ENCODE results near the gene IL20RB.
"Not testable (repeated sequence)": the region's sequence is repeated elsewhere in the genome, so short reads cannot be mapped to it uniquely, and the experiment has no call there.

Gene IL20RB

GRCh38 chr3:136987398-136987980, 29.7 kb downstream of the IL20RB start:
- not testable (repeated sequence) for DNase-seq (ENCODE audit: low read depth in 2 of 2)

GRCh38 chr3:136988651-136989050, 30.9 kb downstream of the IL20RB start:
- no peak for DNase-seq (ENCODE audit: low read depth in 2 of 2)

- DNase-seq (ENCODE audit: low read depth in 2 of 2) = no peak
These were observed 32.2 kb downstream of the IL20RB start for GRCh38 chr3:136989781-136990524.

- no peak for DNase-seq (ENCODE audit: low read depth in 2 of 2)
These were observed 33.0 kb downstream of the IL20RB start for GRCh38 chr3:136990826-136991225.

GRCh38 chr3:136992115-136992514, 34.3 kb downstream of the IL20RB start:
- DNase-seq (ENCODE audit: low read depth in 2 of 2) = no peak

- DNase-seq (ENCODE audit: low read depth in 2 of 2) = no peak
These were observed 37.2 kb downstream of the IL20RB start for GRCh38 chr3:136994772-136995516.

- DNase-seq (ENCODE audit: low read depth in 2 of 2) = no peak
These were observed 37.9 kb downstream of the IL20RB start for GRCh38 chr3:136995652-136996051.

- DNase-seq (ENCODE audit: low read depth in 2 of 2) = no peak
These were observed 42.3 kb downstream of the IL20RB start for GRCh38 chr3:137000039-137000438.

GRCh38 chr3:137007376-137007775, 49.6 kb downstream of the IL20RB start:
- not testable (repeated sequence) for DNase-seq (ENCODE audit: low read depth in 2 of 2)

GRCh38 chr3:137008131-137008530, 50.3 kb downstream of the IL20RB start:
- no peak for DNase-seq (ENCODE audit: low read depth in 2 of 2)

GRCh38 chr3:137008976-137009375, 51.2 kb downstream of the IL20RB start:
- no peak for DNase-seq (ENCODE audit: low read depth in 2 of 2)

- no peak for DNase-seq (ENCODE audit: low read depth in 2 of 2)
These were observed 52.4 kb downstream of the IL20RB start for GRCh38 chr3:137010137-137010536.

GRCh38 chr3:137011153-137011552, 53.4 kb downstream of the IL20RB start:
- no peak for DNase-seq (ENCODE audit: low read depth in 2 of 2)

GRCh38 chr3:137012097-137012501, 54.3 kb downstream of the IL20RB start:
- DNase-seq (ENCODE audit: low read depth in 2 of 2) = no peak

GRCh38 chr3:137013951-137014688, 56.3 kb downstream of the IL20RB start:
- peak; percentile 59 to 84 for DNase-seq (ENCODE audit: low read depth in 2 of 2)

- DNase-seq (ENCODE audit: low read depth in 2 of 2) = not testable (repeated sequence)
These were observed 59.5 kb downstream of the IL20RB start for GRCh38 chr3:137017316-137017715.

- no peak for DNase-seq (ENCODE audit: low read depth in 2 of 2)
These were observed 62.5 kb downstream of the IL20RB start for GRCh38 chr3:137020315-137020714.

- no peak for DNase-seq (ENCODE audit: low read depth in 2 of 2)
These were observed 63.1 kb downstream of the IL20RB start for GRCh38 chr3:137020888-137021287.

- DNase-seq (ENCODE audit: low read depth in 2 of 2) = no peak
These were observed 66.6 kb downstream of the IL20RB start for GRCh38 chr3:137024348-137024747.

- DNase-seq (ENCODE audit: low read depth in 2 of 2) = no peak
These were observed 68.9 kb downstream of the IL20RB start for GRCh38 chr3:137026701-137027100.

- peak; percentile 45 to 75 for DNase-seq (ENCODE audit: low read depth in 2 of 2)
These were observed 74.8 kb downstream of the IL20RB start for GRCh38 chr3:137032465-137033120.

GRCh38 chr3:137035631-137036030, 77.8 kb downstream of the IL20RB start:
- no peak for DNase-seq (ENCODE audit: low read depth in 2 of 2)
